IPS DF 4.7 (cell line): ENCODE results near the gene RAVER2.

ENCODE experiments used
- DNase-seq: peaks from one replicate; pipeline ENCODE4 v3.0.0-alpha.2; 2013; ENCODE audit warnings: low spot score; ENCODE audit errors: extremely low read depth

Gene RAVER2

GRCh38 chr1:64875101-64875500 is 130.2 kb downstream of the RAVER2 start:
- DNase-seq: no peak

GRCh38 chr1:64875606-64876005 is 130.7 kb downstream of the RAVER2 start:
- DNase-seq: no peak

GRCh38 chr1:64877151-64877550 is 132.3 kb downstream of the RAVER2 start:
- no peak for DNase-seq

GRCh38 chr1:64877598-64877997 is 132.7 kb downstream of the RAVER2 start:
- DNase-seq: no peak

- no peak for DNase-seq
Observed at GRCh38 chr1:64878090-64878489, 133.2 kb downstream of the RAVER2 start.

GRCh38 chr1:64878931-64879611 is 134.2 kb downstream of the RAVER2 start:
- no peak for DNase-seq

- no peak for DNase-seq
Observed at GRCh38 chr1:64880449-64880848, 135.6 kb downstream of the RAVER2 start.

- no peak for DNase-seq
Observed at GRCh38 chr1:64881281-64881680, 136.4 kb downstream of the RAVER2 start.
